GM21723 (cell line): Measurements from ENCODE around the gene HCN4.

ENCODE experiments used
- ATAC-seq: cut with Tn5 transposase; IDR thresholded peaks from one replicate; pipeline ENCODE4 v1.9.1; 2021; ENCODE audit warnings: mild to moderate bottlenecking, moderate library complexity; ENCODE audit not compliant: unreplicated experiment

The HCN4 gene

DNA sequence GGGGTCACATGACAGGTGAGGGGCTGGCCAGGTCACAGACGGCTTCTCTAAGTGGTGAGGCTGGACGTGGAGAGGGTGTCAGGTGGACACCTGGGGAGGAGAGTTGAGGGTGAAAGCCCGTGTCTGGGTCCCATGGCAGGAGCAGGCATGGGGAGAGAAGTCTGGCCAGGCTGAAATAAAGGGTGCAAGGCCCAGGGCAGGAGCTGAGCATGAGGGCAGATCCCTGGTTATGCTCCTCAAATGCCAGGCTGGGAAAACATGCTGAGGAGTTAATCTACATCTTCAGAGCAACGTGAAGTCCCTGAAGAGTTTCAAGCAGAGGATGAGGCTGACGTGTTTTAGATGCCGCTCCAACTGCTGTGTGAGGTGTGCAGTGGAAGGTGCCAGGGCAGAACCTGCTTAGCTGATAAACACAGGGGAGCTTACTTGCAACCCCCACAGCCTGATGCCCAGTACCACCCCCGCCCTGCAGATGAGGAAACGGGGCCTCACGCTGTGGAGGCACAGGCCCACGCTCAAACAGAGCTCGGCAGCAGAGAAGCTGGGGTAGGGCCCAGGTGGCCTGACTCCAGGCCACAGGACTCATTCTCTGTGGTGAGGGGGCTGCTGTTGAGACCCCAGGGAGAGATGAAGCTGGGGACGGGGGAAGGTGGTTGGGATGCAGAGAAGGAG is 40.5 kb downstream of the HCN4 start:
- no peak for ATAC-seq

DNA sequence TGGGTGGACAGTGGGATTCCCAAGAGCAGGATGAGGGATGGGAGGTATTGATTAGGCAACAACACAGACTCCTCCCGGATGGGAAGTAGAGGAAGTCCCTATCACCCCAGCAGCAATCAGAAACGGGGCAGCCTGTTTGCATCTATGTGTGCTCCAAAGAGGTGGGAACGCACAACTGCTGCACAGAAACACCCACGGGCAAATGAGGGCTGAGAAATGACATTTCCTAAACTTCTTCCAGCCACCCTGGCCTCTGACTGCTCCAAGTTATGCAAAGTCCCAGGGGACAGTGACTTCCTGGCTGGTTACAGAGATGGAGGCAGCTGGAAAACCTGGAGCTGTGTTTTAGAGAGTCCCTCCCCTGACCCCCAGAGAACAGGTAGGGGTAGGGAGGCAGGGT is 42.6 kb downstream of the HCN4 start:
- no peak for ATAC-seq

DNA sequence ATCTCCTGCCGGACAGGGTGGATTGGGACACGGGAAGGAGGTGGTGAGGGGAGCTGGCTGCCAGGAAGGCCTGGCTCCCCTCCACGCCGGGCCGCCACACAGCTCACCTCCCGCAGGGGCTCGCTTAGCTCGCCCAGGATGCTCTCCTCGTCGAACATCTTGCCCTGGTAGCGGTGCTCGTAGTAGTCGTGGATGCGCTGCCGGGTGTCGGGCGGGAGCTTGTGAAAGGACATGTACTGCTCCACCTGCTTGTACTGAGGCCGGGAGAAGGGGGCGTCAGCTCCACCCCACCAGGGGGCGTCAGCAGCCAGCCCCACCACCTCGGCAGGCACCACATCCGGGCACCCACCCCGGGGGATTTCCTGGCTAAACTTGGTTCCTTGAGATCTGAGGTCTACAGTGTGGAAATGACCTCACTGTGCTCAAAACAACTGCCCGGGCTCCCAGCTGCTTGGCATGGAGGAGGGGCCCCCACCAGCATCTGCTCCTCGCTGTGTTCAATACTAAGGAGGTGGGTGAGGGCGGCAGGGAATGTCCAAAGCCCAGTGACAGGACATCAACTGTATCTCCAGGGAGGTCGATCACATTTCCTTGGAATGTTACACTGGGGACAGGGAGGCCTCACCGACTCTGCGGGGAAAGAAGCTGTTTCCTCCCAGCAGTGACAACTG is 43.4 kb downstream of the HCN4 start:
- no peak for ATAC-seq

DNA sequence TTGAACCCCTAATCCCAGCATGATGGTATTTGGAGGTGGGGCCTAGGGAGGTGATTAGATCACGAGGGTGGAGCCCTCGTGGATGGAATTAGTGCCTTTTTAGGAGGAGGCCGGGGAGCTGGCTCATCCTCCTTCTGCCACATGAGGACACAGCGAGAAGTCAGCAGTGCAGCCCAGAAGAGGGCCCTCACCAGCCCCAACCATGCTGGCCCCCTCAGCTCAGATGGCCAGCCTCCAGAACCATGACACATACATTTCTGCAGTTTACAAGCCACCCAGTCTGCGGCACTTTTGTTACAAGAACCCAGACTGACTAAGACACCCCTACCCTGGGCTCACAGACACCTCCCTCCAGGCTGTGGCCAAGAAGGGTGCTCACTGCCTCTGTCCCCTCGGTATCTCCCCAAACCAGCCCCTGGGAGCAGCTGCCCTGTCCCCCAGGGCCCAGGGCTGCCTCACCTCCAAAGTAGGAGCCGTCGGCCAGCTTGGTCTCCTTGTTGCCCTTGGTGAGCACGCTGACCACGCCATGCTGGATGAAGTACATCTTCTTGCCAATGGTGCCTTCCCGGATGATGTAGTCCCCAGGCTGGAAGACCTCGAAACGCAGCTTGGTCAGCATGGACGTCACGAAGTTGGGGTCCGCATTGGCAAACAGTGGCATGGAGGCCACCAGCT is 44.1 kb downstream of the HCN4 start:
- ATAC-seq = no peak

DNA sequence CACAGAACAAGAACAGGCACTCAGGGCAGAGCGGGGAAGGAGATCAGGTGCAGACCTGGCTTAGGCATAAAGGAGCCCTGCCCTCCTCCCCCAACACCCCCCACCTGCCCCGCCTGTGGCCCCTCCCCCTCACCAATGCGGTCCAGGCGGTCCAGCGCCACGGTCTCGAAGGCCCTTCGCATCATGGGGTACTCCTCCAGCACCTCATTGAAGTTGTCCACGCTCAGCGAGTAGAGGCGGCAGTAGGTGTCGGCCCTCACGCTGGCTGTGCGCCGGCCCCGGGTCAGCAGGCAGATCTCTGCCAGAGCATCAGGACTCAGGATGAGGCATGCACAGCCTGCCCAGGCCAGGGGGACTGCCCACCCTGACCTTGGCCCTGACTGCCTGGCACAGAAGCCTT is 44.8 kb downstream of the HCN4 start:
- ATAC-seq = no peak

DNA sequence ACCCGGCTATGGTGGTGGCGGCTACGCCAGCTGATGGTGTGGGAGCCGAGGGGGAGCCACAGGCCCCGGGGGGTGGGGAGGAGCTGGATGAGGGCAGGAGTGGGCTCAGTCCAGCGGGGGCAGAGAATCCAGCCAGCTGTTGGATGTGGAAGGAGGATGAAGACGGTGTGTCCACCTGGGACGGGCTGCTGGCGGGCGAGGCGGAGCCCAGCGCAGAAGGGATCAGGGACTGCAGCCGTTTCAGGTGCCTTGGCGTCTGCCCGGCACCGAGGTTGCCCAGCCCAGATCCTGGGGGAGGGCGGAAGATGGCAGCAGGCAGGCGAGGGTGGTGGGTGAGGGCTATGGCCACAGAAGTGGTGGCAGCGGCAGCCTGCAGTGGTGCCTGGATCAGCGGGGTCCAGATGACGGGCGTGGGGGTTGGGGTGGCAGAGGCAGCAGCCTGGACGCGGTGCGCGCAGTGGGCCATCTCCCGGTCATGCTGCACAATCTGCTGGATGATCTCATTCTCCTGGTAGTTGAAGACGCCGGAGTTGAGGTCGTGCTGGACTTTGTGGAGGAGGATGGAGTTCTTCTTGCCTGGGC is 45.3 kb downstream of the HCN4 start:
- no peak for ATAC-seq

DNA sequence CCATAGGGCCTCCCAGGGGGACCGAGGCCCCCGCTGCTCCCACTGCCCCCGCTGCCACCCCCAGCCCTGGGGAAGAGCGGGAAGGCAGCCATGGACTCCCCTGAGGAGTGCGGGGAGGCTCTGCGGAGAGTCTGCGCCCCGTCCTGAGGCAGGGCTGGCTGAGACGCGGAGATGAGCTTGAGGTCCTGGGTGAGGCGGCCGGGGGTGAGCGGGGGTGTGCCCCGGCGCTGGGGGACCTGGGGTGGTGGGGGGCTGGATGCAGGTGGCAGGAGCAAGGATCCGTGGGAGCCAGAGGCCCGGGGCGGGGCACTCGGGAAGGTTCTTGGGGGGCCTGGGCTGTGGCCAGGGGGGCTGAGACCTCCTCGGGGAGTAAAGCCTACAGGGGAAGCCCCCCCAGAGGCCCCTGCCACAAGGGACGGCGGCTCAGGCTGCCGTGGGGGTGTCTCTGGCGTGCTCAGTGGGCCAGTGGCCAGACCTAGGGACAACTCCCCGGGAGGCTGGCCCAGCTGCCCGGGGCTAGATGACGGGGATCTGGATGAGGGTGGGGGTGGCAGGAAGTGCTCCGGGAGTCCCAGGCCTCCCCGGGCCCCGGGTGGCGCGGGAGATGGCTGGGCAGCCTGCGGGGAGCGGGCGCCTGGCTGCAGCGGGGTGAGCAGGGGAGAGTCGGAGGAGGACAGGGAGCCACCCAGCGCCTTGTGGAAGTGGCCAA is 45.9 kb downstream of the HCN4 start:
- no peak for ATAC-seq

DNA sequence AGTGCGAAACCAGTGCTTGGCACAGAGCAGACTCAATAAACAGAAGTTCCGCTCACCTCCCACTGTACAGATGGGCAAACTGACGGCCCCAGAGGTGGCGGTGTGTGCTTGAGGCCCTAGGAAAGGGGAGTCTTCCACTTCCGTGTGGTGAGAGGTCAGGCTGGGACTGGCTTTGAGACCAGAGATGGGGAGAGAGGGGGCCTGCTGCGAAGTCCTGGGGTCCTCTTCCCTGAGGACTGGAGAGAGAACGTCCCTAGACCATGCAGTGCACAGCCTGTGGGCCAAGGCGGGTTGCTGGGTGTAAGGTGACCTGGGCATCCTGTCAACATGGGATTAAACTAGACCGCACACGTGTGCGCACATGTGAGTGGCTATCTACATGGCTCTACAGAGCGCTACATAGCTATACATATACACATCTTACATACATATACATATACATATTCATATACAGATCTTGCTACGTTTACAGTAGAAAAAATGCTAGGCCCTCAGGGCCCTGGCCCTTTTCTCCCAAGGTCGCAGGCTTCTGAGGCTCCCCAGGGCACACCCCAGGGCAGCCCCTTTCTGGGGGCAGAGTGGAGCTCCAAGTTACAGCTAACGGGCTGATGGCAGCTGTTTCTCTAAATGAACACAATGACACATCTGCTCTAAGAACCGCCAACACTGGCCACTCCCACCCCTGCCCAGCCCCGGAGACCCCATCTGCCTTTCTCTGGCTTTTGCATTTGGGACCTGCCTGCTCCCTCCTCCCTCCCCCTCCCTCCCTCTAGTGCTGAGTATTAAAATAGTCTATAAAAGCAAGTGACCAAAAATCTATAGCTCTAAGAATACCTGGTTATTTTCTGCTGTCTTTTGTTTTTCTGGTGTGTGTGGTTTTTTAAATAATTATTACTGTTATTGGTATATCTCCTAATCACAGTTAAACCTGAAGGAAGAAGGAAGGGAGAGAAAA is 47.0 kb downstream of the HCN4 start:
- no peak for ATAC-seq

DNA sequence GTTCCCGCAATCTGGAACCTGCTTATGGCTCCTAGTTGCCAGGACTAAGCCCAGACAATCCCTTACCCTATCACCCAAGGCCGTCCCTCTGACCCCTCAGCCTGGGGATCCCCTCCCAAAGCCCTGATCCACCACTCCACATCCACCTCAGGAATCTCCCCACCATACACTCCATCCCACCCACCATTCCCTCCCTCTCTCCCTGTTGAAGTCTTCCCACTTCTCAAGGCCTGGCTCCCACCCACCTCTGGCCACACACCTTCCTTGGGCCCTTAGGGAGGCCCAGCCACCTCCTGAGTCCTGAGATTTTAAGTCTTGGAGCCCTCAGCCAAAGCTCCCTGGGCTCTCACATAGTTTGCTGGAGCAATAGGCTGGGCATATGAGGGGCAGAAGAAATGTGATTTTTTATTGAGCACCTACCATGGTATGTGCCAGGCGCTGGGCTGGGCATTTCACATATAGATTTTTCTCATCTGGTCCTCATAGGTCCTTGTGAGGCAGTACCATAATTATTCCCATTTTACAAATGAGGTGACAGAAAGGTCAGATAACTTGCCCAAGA is 48.1 kb downstream of the HCN4 start:
- ATAC-seq = no peak

DNA sequence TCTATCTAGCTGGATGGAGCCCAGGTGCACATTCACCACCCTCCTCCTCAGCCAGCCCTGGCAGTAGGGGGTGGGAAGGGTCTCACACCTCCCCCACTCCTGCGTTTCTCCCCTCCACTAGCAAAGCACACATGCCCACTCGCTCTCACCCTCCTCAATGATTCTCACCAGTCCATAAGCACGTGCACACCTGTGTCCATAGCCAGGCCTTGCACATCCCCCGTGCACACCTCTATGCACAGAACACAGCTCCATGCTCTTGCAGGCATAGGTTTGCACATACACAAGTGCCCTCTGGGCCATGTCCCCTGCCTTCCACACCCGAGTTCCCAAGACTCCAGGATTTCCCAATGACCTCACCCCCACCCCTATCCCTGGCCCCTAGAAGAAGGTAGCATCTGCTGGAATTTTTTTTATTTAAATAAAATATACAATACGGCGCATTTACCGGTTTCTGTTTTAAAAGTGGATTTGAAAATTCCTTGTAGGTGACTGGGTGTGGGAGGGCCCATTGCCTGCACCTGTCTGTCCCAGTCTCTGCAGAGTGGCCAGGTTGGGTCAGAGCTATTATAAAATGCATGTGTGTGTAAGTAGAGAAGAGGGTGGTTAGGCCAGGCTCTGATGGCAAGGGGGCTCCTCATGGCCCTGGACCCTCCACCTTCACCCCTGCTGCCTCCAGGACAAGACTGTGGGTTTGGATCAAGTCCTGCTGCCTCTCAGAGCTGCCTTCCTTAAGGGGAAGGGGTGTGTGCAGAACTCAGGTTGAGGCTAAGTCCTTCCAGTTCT is 49.1 kb downstream of the HCN4 start:
- no peak for ATAC-seq

DNA sequence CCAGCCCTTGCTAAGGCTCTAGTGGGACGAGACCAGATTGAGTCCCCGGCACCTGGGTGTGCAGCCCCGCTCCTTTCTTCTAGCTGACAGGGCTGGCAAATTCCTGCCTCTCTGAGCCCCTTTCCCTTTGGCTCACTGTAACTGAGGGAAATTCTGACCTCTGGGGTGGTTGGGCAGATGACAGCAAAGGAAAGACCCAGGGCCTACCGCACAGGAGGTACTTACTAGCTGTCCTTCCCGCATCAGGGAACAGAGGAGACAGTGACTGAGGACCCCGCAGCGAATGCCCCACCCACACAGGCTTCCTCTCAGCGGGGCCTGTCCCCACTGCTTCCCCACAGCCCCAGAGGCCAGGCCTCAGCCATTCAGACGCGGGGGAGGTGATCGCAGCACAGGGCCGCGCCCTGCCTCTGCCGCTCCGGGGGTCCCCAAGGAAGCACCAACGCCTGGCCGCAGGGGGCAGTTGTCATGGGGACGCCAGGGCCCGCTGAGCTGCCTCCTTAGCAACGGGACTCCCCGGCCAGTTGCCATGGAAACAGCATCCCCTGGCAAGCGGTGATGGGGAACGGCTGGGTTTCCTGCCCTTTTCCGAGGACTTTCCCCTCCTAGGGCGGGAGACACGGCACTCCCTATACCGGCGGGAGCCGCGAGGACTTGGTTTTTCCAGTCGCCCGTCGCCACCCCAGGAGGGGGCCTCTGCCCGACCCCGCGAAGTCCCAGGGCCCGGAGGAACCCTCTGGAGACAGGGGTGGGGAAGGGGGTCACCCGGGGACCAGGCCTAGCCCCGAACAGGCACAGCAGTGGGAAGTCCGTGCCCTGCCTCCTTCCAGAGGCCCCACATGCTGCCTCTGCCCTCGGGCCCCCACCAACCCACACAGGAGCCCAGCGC is 50.1 kb downstream of the HCN4 start:
- ATAC-seq = no peak

DNA sequence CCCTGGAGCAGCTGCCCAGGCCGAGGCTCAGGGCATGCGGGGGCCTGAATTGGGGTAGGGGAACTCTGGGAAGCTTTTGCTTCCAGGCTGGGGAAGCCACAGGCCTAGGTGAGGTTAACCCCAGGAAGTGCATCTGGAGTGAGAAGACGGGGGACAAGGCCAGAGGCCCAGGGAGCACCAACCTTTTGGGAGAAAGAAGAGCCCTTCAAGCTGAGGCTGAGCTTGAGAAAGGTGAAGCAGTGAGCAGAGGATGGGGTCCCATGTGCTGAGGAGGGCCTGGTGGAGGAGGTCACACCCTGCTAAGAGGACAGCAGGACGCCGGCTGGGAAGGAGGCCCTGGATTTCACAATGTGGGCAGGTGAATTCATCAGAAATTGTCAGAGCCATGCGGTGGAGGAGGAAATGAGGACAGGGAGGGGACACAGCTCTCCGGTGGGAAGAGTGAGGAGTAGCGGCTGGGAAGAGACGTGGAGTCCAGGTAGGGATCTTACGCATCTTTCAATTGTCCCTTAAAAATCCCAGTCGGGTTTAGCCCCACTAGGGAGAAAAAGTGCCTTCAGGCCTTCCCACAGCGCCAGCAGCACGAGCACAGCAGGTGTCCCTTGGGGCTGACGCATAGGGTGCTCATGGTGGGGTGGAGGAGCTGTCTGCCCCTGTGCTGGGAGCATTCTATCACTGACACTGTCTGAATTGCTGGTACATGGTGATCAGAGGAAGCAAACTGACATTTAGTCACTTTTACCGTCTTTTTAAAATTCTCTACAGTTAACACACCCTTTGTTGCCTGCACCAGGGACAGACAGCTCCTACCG is 50.9 kb downstream of the HCN4 start:
- ATAC-seq = no peak

DNA sequence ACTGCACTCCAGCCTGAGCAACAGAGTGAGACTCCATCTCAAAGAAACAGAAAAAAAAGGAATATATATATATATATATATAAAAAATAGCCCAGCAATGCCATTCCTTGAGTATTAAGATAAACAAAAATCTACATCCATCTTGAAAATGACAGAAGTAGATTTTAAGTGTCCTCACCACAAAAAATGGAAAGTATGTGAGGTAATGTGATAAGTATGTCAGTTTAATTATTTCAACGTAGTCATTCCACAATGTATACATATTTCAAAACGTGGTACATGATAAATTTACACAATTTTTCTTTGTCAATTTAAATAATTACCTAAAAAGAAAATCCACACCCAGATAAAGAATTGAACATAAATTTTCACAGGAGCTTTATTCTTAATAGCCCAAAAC is 54.9 kb downstream of the HCN4 start:
- no peak for ATAC-seq

DNA sequence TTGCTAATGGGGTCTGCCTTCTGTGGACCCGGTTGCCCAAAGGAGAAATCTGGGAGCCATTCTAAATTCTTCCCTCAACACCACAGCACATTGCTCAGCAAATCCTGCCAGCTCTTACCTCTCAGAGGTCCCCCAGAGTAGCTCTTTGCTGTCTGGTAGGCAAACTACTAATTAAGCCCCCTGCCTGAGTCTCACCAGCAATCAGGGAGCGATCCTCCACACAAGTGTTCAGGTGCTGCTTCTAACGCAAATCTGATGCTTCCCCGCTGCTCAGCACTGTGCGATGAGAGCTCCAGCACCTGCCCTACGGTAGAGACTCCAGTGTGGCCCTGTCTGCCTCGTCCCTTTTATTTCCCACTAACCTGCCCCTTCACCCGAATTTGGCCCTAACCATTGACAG is 60.5 kb downstream of the HCN4 start:
- ATAC-seq = no peak

DNA sequence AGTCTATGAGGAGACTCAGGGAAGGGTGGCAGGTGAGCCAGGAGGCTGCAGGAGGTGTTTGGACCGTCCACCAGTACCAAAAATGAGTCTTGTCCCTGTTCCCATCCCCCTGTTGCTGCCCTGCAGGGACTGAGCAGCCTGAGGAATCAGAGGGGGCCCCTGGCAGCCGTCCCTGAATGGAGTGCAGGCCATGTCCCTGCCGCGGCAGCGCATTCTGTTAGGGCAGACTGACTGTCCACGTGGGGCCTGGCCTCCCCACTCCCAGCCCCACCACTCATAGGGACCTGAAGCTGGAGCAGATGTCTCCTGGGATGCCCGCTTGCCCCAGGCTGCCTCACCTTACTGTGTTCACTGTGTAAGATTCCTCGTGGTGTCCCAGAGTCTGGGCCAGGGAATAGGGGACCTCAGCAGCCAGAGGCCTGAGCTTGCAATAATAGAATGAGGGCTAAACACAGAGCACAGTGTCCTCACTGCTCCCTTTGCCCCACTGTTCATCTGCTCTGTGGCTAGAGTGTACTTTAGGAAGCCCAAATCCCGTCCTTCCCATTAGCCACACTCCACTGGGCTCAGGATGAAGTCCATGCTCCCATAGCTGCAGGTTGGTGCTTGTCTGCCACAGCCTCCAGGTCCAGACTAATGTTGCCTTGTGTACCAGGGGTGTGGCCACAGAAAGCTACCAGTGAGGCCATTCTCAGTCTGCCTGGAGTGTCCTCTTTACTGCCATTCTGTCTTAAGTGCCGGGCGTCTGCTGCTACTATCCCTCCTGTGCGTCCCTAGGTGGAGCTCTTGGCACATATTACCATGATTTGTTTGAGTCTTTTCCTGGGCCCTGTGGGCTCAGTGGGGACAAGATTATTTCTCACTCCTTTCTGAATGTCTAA is 63.2 kb downstream of the HCN4 start:
- ATAC-seq = no peak

DNA sequence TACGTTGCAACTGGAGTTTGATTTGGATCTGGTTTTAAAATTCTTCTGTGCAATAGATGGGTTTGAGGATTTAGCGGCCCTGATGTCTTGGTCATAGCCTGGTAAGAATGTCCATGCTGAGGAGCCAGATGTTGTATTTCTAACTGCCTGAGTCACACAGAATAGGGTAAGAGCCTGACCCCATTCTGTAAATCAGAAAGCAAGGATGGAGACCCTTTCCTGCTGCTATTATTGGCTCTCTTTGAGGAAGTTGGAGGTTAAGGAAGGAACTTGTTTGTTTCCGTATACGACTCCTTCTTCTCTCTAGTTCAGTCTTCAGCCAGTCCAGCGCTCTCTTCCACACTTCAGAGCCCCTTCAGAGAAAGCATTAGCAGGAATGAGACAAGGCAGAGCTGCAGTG is 65.1 kb downstream of the HCN4 start:
- no peak for ATAC-seq
